ENCODE data around the gene NID2. TPM values are rescaled to one million over a fixed set of nuclear protein-coding genes. Genes with fewer than 3 reads are reported as not detected.

The NID2 gene
- total RNA-seq, 1 donor from 2014 or later, result 19.6 TPM

GRCh38 chr14:52079239-52079959 is 10.5 kb upstream of the NID2 start:
- peak; percentile 10 for DNase-seq

- no peak for DNase-seq
Measured at GRCh38 chr14:52078721-52079120, 9.9 kb upstream of the NID2 start.

- DNase-seq, result peak; percentile 68
Measured at GRCh38 chr14:52078095-52078531, 9.3 kb upstream of the NID2 start.

- DNase-seq, result no peak
Measured at GRCh38 chr14:52077256-52077979, 8.6 kb upstream of the NID2 start.

GRCh38 chr14:52076334-52076733 is 7.5 kb upstream of the NID2 start:
- DNase-seq, result peak; percentile 55

GRCh38 chr14:52075371-52075770 is 6.5 kb upstream of the NID2 start:
- no peak for DNase-seq

GRCh38 chr14:52073251-52073650 is 4.4 kb upstream of the NID2 start:
- peak; percentile 19 for DNase-seq

GRCh38 chr14:52072266-52072780 is 3.5 kb upstream of the NID2 start:
- no peak for DNase-seq

- peak; percentile 66 for DNase-seq
Measured at GRCh38 chr14:52071675-52072074, 2.8 kb upstream of the NID2 start.

- DNase-seq, result no peak
Measured at GRCh38 chr14:52070051-52070431, 1.2 kb upstream of the NID2 start.

GRCh38 chr14:52069307-52070050 is 620 bp upstream of the NID2 start:
- DNase-seq, result peak; percentile 44

- DNase-seq, result peak; percentile 57
Measured at GRCh38 chr14:52067873-52068614, 815 bp downstream of the NID2 start.

- no peak for DNase-seq
Measured at GRCh38 chr14:52064174-52064573, 4.7 kb downstream of the NID2 start.

- no peak for DNase-seq
Measured at GRCh38 chr14:52063052-52063462, 5.8 kb downstream of the NID2 start.

- no peak for DNase-seq
Measured at GRCh38 chr14:52061890-52062289, 7.0 kb downstream of the NID2 start.

- no peak for DNase-seq
Measured at GRCh38 chr14:52061390-52061789, 7.5 kb downstream of the NID2 start.

- DNase-seq, result no peak
Measured at GRCh38 chr14:52060080-52060479, 8.8 kb downstream of the NID2 start.

- no peak for DNase-seq
Measured at GRCh38 chr14:52059649-52060048, 9.2 kb downstream of the NID2 start.

GRCh38 chr14:52058341-52058740 is 10.5 kb downstream of the NID2 start:
- DNase-seq, result no peak

GRCh38 chr14:52055167-52055566 is 13.7 kb downstream of the NID2 start:
- no peak for DNase-seq

- no peak for DNase-seq
Measured at GRCh38 chr14:52054678-52055077, 14.2 kb downstream of the NID2 start.

GRCh38 chr14:52053044-52053443 is 15.8 kb downstream of the NID2 start:
- DNase-seq, result no peak

All from dermis blood vessel endothelial cell (primary cell).